CD4-positive, alpha-beta T cell (primary cell): ENCODE results near the gene KIAA1217. TPM values are rescaled to one million over a fixed set of nuclear protein-coding genes. Genes with fewer than 3 reads are reported as not detected.

ENCODE experiments used
- ATAC-seq: fragments of 200-7000 bp; cut with Tn5 transposase; one replicate; pipeline ENCODE4 v1.10.0; 2022; ENCODE audit warnings: mild to moderate bottlenecking; ENCODE audit not compliant: poor library complexity
- CTCF ChIA-PET: fragments of 350-600 bp; sonication (Branson Sonifier 250); formaldehyde crosslinking; loops from one replicate; lab custom pipeline; 2021; ENCODE audit warnings: antibody characterized with exemption, inconsistent platforms; lab: Charles Lee
- POLR2A ChIA-PET: fragments of 350-600 bp; sonication (Branson Sonifier 250); formaldehyde crosslinking; loops from one replicate; lab custom pipeline; 2021; ENCODE audit warnings: antibody characterized with exemption, inconsistent platforms; lab: Charles Lee
- DNase-seq, 14 experiments: peaks; one replicate each; pipeline ENCODE4 v3.0.0-alpha.2; 2013 to 2020; ENCODE audit warnings: mixed read lengths in 2 of 14
- H3K27ac ChIP-seq, 2 donors: one replicate each; pipeline versions ENCODE4 v1.5.1 to v1.7.0; 2013; ENCODE audit warnings: low read length in 2 of 2, low read depth in 1 of 2, mild to moderate bottlenecking in 1 of 2
- H3K27me3 ChIP-seq, 2 experiments: 1 replicate in 1 of 2; 2 replicates in 1 of 2; pipeline versions ENCODE4 v1.6.1 to v1.7.0; 2013; ENCODE audit warnings: low read length in 2 of 2, control low read depth in 1 of 2, mild to moderate bottlenecking in 1 of 2, moderate library complexity in 1 of 2; ENCODE audit not compliant: insufficient read depth in 2 of 2, control insufficient read depth in 1 of 2
- H3K36me3 ChIP-seq: one replicate; pipeline ENCODE4 v1.6.1; 2013; ENCODE audit warnings: low read length, control low read depth; ENCODE audit not compliant: insufficient read depth
- H3K4me1 ChIP-seq: one replicate; pipeline ENCODE4 v1.6.1; 2013; ENCODE audit warnings: low read length, control low read depth; ENCODE audit not compliant: insufficient read depth
- H3K4me3 ChIP-seq: one replicate; pipeline ENCODE4 v1.5.1; 2013; ENCODE audit warnings: mild to moderate bottlenecking, low read length, moderate library complexity
- H3K9me3 ChIP-seq, 2 experiments: 1 replicate in 1 of 2; 2 replicates in 1 of 2; pipeline versions ENCODE4 v1.6.1 to v1.7.0; 2013; ENCODE audit warnings: low read length in 2 of 2, mild to moderate bottlenecking in 2 of 2, control low read depth in 1 of 2, moderate library complexity in 1 of 2; ENCODE audit not compliant: control insufficient read depth in 1 of 2, insufficient read depth in 1 of 2
- H3K27ac Mint-ChIP-seq: one replicate; pipeline ENCODE4 v1.8.0; 2020; ENCODE audit warnings: mixed read lengths
- H3K27me3 Mint-ChIP-seq: one replicate; pipeline ENCODE4 v1.8.0; 2021; ENCODE audit warnings: mixed read lengths
- H3K36me3 Mint-ChIP-seq: one replicate; pipeline ENCODE4 v1.8.0; 2021; ENCODE audit warnings: low read depth, mixed read lengths
- H3K4me1 Mint-ChIP-seq: one replicate; pipeline ENCODE4 v1.8.0; 2021; ENCODE audit warnings: low read depth, mixed read lengths
- H3K4me3 Mint-ChIP-seq: one replicate; pipeline ENCODE4 v1.8.0; 2020; ENCODE audit warnings: mild to moderate bottlenecking, mixed read lengths
- H3K9me3 Mint-ChIP-seq: one replicate; pipeline ENCODE4 v1.8.0; 2020; ENCODE audit warnings: mixed read lengths
- CTCF ChIP-seq: fragments of 200-600 bp; IDR thresholded peaks from one replicate; pipeline ENCODE4 v1.8.0; 2022; ENCODE audit warnings: antibody characterized with exemption, mild to moderate bottlenecking
- intact Hi-C, 2 experiments: fragments of 100-400 bp; cut with DNase I in 1 of 2; cut with micrococcal nuclease in 1 of 2; formaldehyde crosslinking; loops; one replicate each; pipeline versions ENCODE4 v1.15.1 to v1.9.0; 2023 to 2025; cut with DNase I, micrococcal nuclease
- total RNA-seq, 174 experiments: library from RNA in 2 of 174; stranded (reverse) in 2 of 174; gene quantifications; one replicate each; pipeline ENCODE4 v1.2.3 and lab custom pipeline; 2021 to 2026

The KIAA1217 gene
- total RNA-seq, 2 experiments from 2014 or later: not detected

DNA sequence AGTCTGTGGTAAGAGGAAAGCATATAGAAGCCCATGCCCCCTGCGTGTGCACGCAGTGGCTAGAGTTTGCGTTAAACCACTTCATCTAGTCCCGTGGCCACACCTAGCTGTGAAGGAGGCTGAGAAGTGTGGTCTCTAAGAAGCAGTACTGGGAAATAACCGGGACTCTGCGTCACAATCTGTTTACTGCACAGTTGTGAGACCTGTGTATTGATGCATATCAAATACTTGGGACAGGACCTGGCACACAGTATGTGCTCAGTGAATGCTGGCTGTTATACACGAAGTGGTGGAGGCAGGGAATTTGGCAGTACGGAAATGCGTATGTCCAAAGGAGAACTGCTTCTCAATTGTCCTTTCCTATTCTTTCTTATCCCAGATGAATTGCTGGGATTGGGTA is 365.2 kb downstream of the KIAA1217 start:
- peaks cover 5 to 6% of the 10 kb centered on the region in 2 experiments for H3K27me3 ChIP-seq
- no peaks in the 10 kb centered on the region for H3K9me3 ChIP-seq
- H3K36me3 ChIP-seq: no peaks in the 10 kb centered on the region
- Mint-ChIP-seq H3K36me3 (no peaks in the 10 kb centered on the region), H3K4me1 (no peaks in the 10 kb centered on the region), H3K4me3 (no peak overlapping the region), H3K27ac (no peak overlapping the region), H3K9me3 (no peaks in the 10 kb centered on the region), H3K27me3 (peaks cover 22% of the 10 kb centered on the region)
- no peak for DNase-seq
- no peak overlapping the region for H3K4me3 ChIP-seq
- no peaks in the 10 kb centered on the region for H3K4me1 ChIP-seq
- no peak for TF ChIP-seq CTCF
- ChIA-PET CTCF (no interaction called here), POLR2A (no interaction called here)
- ATAC-seq: no peak
- intact Hi-C loops: no loop called here
- no peak overlapping the region for H3K27ac ChIP-seq

GRCh38 chr10:24574578-24575155 is 365.7 kb downstream of the KIAA1217 start:
- intact Hi-C loops: no loop called here
- H3K27me3 ChIP-seq: peaks cover 4 to 5% of the 10 kb centered on the region in 2 experiments
- H3K27me3 Mint-ChIP-seq: peaks cover 17% of the 10 kb centered on the region
- no peak overlapping the region for H3K4me3 Mint-ChIP-seq
- no peak overlapping the region for H3K27ac ChIP-seq
- no peak overlapping the region for H3K4me3 ChIP-seq
- H3K4me1 ChIP-seq: no peaks in the 10 kb centered on the region
- H3K9me3 ChIP-seq: no peaks in the 10 kb centered on the region
- TF ChIP-seq CTCF: no peak
- ChIA-PET POLR2A (no interaction called here), CTCF (no interaction called here)
- no peaks in the 10 kb centered on the region for H3K9me3 Mint-ChIP-seq
- H3K27ac Mint-ChIP-seq: no peak overlapping the region
- DNase-seq (no peak), ATAC-seq (no peak)
- no peaks in the 10 kb centered on the region for H3K36me3 ChIP-seq
- no peaks in the 10 kb centered on the region for H3K4me1 Mint-ChIP-seq
- H3K36me3 Mint-ChIP-seq: no peaks in the 10 kb centered on the region

DNA sequence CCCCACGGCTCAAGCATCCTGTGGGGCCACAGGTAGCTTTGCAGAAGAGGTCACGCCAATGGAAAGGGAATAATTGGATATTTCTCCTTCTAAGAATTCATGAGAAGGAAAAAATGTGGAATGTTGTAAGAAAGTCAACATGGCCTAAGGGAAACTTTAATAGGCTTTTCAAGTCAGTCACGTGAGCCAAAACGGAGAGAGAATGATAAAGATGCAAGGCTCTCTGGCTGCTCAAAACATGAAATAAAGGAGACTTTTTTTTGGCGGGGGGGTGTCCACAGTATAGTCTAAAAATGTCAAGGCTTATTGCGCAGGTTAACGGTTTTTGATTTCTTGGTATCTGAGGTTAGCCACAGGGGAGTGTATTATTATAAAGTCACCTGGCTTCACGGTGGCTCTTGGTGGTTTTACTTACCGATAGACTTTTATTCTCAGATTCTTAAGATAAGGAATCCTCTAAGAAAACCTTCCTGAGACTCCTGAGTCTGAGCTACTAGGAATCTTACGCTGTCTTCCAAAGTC is 366.6 kb downstream of the KIAA1217 start:
- TF ChIP-seq CTCF: no peak
- no peaks in the 10 kb centered on the region for H3K36me3 Mint-ChIP-seq

More for the DNA sequence above, 366.6 kb downstream of the KIAA1217 start:
- CTCF ChIA-PET: no interaction called here
- no peaks in the 10 kb centered on the region for H3K36me3 ChIP-seq
- peaks cover 0 to 3% of the 10 kb centered on the region in 2 experiments for H3K27me3 ChIP-seq
- Mint-ChIP-seq H3K27me3 (peaks cover 12% of the 10 kb centered on the region), H3K4me1 (no peaks in the 10 kb centered on the region), H3K9me3 (no peaks in the 10 kb centered on the region), H3K27ac (no peak overlapping the region), H3K4me3 (no peak overlapping the region)
- intact Hi-C loops: no loop called here
- POLR2A ChIA-PET: no interaction called here
- ATAC-seq (no peak), DNase-seq (no peak)
- H3K4me3 ChIP-seq: no peak overlapping the region
- no peaks in the 10 kb centered on the region for H3K9me3 ChIP-seq
- H3K4me1 ChIP-seq: no peaks in the 10 kb centered on the region
- no peak overlapping the region for H3K27ac ChIP-seq
